Measurements from ENCODE around the gene KIAA0232. TPM values are rescaled to one million over a fixed set of nuclear protein-coding genes. Genes with fewer than 3 reads are reported as not detected.

KIAA0232 gene
- total and polyA plus RNA-seq, 4 donors: 8.9 to 34.4 (median 18.5) TPM

DNA sequence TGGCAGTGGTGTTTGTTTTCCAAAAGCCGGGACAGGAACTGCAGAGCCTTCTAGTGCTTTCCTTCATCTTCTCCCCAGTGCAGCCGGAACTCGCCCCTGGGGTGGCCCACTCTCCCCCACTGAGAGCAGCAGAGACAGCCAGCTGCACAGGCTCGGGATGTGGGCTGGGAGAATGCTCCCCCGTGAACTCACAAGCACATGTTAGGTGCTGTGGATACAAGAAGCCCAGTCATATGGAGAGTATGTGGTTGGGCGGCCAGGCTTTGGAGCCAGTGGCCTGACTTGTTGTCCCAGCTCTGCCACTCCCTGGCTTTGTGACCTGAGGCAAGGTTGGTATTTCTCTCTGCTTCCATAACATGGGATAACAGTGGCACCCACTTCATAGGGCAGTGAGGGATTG lies 9.4 kb upstream of the KIAA0232 start (continued):
- TF ChIP-seq NR2F2 (IDR thresholded peaks at IDR 0.05) (no peak), HNF4G (IDR thresholded peaks at IDR 0.05) (no peak), TAF1 (conservative IDR thresholded peaks at IDR 0.05) (no peak)

- DNase-seq (ENCODE audit: low spot score): no peak
- Histone ChIP-seq H3K36me3 (ENCODE audit: control insufficient read depth in 4 of 4, insufficient read depth in 3 of 4, low read depth in 1 of 4, low read length in 3 of 4) (no peaks in the 10 kb centered on the region), H3K27ac (ENCODE audit: low read depth in 1 of 2, low read length in 2 of 2) (peak overlapping the region; percentile 61 to 71), H3K4me3 (ENCODE audit: low read depth in 1 of 3, low read length in 3 of 3) (no peak overlapping the region), H3K27me3 (ENCODE audit: control insufficient read depth in 4 of 4, insufficient read depth in 4 of 4, low read length in 3 of 4) (no peaks in the 10 kb centered on the region), H3K9me3 (ENCODE audit: control insufficient read depth in 4 of 4, low read length in 3 of 4) (no peaks in the 10 kb centered on the region), H3K9ac (ENCODE audit: low read depth in 1 of 2, low read length in 2 of 2) (no peak overlapping the region), H3K4me1 (ENCODE audit: control insufficient read depth in 4 of 4, insufficient read depth in 4 of 4, low read length in 3 of 4) (peaks cover 0 to 13% (median 3%) of the 10 kb centered on the region in 4 donors)
- 50% methylated on average over 16 of the region's 16 CpGs for WGBS
- TF ChIP-seq HNF4G (IDR thresholded peaks at IDR 0.05) (peak; percentile 24), TAF1 (conservative IDR thresholded peaks at IDR 0.05) (no peak), ATF3 (IDR thresholded peaks at IDR 0.05) (peak; percentile 13), ZBTB33 (IDR thresholded peaks at IDR 0.05) (peak; percentile 71), JUND (IDR thresholded peaks at IDR 0.05) (peak in 1 of 2 donors; percentile 63), CTCF (IDR thresholded peaks at IDR 0.05; ENCODE audit: low read depth, low read length, missing input control) (no peak), GABPA (IDR thresholded peaks at IDR 0.05 in 1 of 2, conservative IDR thresholded peaks at IDR 0.05 in 1 of 2) (no peak), REST (IDR thresholded peaks at IDR 0.05) (peak; percentile 69), FOXA1 (IDR thresholded peaks at IDR 0.05) (peak; percentile 30), RAD21 (IDR thresholded peaks at IDR 0.05) (peak; percentile 52 to 54), RXRA (IDR thresholded peaks at IDR 0.05) (peak; percentile 78 to 95), YY1 (IDR thresholded peaks at IDR 0.05) (peak; percentile 92), HNF4A (conservative IDR thresholded peaks at IDR 0.05) (peak; percentile 80 to 88), SP1 (IDR thresholded peaks at IDR 0.05) (peak; percentile 76), NR2F2 (IDR thresholded peaks at IDR 0.05) (peak; percentile 50), FOXA2 (IDR thresholded peaks at IDR 0.05) (peak; percentile 60), EGR1 (IDR thresholded peaks at IDR 0.05; ENCODE audit: low read depth in 2 of 2) (peak in 1 of 2 donors; percentile 10)
- TF ChIP-seq, protein P1, sequence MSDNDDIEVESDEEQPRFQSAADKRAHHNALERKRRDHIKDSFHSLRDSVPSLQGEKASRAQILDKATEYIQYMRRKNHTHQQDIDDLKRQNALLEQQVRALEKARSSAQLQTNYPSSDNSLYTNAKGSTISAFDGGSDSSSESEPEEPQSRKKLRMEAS (IDR thresholded peaks at IDR 0.05): peak; percentile 67
Measured at GRCh38 chr4:6773616-6774540, 8.6 kb upstream of the KIAA0232 start.
